ENCODE results near the gene CHSY1. TPM values are rescaled to one million over a fixed set of nuclear protein-coding genes. Genes with fewer than 3 reads are reported as not detected.
A peak's percentile ranks its signal among the peaks of the same experiment; 100 is the strongest.

Gene CHSY1, protein sequence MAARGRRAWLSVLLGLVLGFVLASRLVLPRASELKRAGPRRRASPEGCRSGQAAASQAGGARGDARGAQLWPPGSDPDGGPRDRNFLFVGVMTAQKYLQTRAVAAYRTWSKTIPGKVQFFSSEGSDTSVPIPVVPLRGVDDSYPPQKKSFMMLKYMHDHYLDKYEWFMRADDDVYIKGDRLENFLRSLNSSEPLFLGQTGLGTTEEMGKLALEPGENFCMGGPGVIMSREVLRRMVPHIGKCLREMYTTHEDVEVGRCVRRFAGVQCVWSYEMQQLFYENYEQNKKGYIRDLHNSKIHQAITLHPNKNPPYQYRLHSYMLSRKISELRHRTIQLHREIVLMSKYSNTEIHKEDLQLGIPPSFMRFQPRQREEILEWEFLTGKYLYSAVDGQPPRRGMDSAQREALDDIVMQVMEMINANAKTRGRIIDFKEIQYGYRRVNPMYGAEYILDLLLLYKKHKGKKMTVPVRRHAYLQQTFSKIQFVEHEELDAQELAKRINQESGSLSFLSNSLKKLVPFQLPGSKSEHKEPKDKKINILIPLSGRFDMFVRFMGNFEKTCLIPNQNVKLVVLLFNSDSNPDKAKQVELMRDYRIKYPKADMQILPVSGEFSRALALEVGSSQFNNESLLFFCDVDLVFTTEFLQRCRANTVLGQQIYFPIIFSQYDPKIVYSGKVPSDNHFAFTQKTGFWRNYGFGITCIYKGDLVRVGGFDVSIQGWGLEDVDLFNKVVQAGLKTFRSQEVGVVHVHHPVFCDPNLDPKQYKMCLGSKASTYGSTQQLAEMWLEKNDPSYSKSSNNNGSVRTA
- 10 to 100 TPM; 28.8 to 82.5 (median 38.7) TPM for total RNA-seq
- polyA plus RNA-seq: 10 to 100 TPM; 14.8 to 29.2 (median 18.5) TPM
- long read RNA-seq, donor 1, full-length matches to known transcripts: 27 of 45 reads
- long read RNA-seq, donor 1, partial matches to known transcripts: 18 of 45 reads
- long read RNA-seq, donor 1, other reads (novel, unspliced or antisense): 0 of 45 reads
- long read RNA-seq, donor 2, full-length matches to known transcripts: 16 of 29 reads
- long read RNA-seq, donor 2, partial matches to known transcripts: 13 of 29 reads
- long read RNA-seq, donor 2, other reads (novel, unspliced or antisense): 0 of 29 reads
- long read RNA-seq, donor 3, full-length matches to known transcripts: 22 of 53 reads
- long read RNA-seq, donor 3, partial matches to known transcripts: 31 of 53 reads
- long read RNA-seq, donor 3, other reads (novel, unspliced or antisense): 0 of 53 reads
- long read RNA-seq, donor 4, partial matches to known transcripts: 0 of 4 reads
- long read RNA-seq, donor 4, other reads (novel, unspliced or antisense): 4 of 4 reads
- long read RNA-seq, donor 5, full-length matches to known transcripts: 92 of 138 reads
- long read RNA-seq, donor 5, partial matches to known transcripts: 3 of 138 reads
- long read RNA-seq, donor 5, other reads (novel, unspliced or antisense): 43 of 138 reads
- long read RNA-seq, donor 6, partial matches to known transcripts: 1 of 3 reads
- long read RNA-seq, donor 6, other reads (novel, unspliced or antisense): 2 of 3 reads
- long read RNA-seq, donor 7, full-length matches to known transcripts: 15 of 25 reads
- long read RNA-seq, donor 7, partial matches to known transcripts: 10 of 25 reads
- long read RNA-seq, donor 7, other reads (novel, unspliced or antisense): 0 of 25 reads
- long read RNA-seq, donor 8, full-length matches to known transcripts: 55 of 211 reads
- long read RNA-seq, donor 8, partial matches to known transcripts: 156 of 211 reads
- long read RNA-seq, donor 8, other reads (novel, unspliced or antisense): 0 of 211 reads
- long read RNA-seq, donor 9, full-length matches to known transcripts: 10 of 34 reads
- long read RNA-seq, donor 9, partial matches to known transcripts: 19 of 34 reads
- long read RNA-seq, donor 9, other reads (novel, unspliced or antisense): 5 of 34 reads
- long read RNA-seq, donor 10, full-length matches to known transcripts: 8 of 8 reads
- long read RNA-seq, donor 10, partial matches to known transcripts: 0 of 8 reads
- long read RNA-seq, donor 10, other reads (novel, unspliced or antisense): 0 of 8 reads

DNA sequence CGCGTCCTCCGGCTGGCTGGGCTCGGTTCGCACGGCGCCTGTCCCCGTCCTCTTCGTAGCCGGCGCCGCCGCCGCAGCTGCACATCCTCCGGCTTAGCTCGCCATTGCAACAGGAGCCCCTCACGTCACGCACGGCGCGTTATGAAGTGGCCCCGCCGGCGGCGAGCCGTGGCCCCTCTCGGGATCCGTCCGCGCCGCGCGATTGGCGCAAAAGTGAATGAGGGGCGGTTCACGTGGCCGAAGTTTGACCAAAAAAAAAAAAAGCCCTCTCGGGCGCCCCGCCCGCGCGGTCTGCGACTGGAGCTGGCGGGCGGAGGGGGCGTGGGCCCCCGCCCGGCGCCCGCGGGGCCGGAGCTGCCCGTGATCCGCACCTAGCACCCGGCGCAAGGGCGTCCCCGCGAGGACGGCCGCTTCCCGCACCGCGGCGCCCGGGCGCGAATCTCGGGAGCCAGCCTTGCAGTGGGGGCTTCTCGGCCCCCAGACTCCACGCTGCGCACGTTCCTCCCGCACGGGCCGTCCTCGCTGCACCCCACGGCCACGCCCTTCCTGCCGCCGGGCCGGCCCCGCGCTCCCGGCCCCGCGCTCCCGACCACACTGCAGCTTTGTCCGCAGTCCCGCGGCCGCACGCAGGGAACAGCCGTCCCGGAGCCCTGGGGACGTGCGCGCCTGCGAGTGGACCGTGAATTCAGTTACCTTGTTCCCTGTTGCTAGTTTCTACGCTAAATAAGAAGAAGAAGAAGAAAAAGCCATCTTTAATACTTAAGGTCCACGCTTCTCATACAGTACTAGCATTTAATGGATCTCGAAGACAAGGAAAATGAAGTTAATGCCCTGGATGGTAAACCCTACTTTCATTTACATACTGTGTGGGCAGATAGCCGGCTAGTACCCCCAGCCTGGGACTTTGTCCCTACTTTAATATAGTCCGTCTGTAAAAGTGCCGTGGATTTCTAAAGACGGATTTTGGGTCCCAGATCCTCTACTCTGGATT lies at the start of gene CHSY1:
Gene CHSY1, minus strand, starts transcription at position 219 of the 991 bp plus-strand sequence. CDS start 592 bp downstream, outside the sequence.
- no peaks in the 10 kb centered on the region for H3K9me3 ChIP-seq (replicated peaks in 1 of 3)
- DNase-seq: peak; percentile 93 to 96 (median 94)
- H3K36me3 ChIP-seq (replicated peaks in 1 of 2): no peaks in the 10 kb centered on the region
- WGBS, 4 donors: 1 to 6% (median 1%) methylated on average over 13 to 108 of the region's 108 CpGs
- intact Hi-C loops (cut with DNase I): loop anchor here (10.0 kb wide), 2 partner anchors 67 to 127 kb away; no protein-coding TSS in a partner anchor
- H3K27ac ChIP-seq: peak within 1 kb of the TSS; percentile 67 to 99 (median 85)
- H3K4me1 ChIP-seq (replicated peaks in 1 of 2): peaks cover 4 to 45% of the 10 kb centered on the region in 2 donors
- TF ChIP-seq, protein P1, sequence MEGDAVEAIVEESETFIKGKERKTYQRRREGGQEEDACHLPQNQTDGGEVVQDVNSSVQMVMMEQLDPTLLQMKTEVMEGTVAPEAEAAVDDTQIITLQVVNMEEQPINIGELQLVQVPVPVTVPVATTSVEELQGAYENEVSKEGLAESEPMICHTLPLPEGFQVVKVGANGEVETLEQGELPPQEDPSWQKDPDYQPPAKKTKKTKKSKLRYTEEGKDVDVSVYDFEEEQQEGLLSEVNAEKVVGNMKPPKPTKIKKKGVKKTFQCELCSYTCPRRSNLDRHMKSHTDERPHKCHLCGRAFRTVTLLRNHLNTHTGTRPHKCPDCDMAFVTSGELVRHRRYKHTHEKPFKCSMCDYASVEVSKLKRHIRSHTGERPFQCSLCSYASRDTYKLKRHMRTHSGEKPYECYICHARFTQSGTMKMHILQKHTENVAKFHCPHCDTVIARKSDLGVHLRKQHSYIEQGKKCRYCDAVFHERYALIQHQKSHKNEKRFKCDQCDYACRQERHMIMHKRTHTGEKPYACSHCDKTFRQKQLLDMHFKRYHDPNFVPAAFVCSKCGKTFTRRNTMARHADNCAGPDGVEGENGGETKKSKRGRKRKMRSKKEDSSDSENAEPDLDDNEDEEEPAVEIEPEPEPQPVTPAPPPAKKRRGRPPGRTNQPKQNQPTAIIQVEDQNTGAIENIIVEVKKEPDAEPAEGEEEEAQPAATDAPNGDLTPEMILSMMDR (IDR thresholded peaks at IDR 0.05): peak in 3 of 6 experiments; percentile 5 to 16 (median 12)
- TF ChIP-seq POLR2A (IDR thresholded peaks at IDR 0.05): peak; percentile 87 to 92
- H3K27me3 ChIP-seq: no peaks in the 10 kb centered on the region
- peak within 1 kb of the TSS; percentile 11 to 96 (median 76) for H3K4me3 ChIP-seq

DNA sequence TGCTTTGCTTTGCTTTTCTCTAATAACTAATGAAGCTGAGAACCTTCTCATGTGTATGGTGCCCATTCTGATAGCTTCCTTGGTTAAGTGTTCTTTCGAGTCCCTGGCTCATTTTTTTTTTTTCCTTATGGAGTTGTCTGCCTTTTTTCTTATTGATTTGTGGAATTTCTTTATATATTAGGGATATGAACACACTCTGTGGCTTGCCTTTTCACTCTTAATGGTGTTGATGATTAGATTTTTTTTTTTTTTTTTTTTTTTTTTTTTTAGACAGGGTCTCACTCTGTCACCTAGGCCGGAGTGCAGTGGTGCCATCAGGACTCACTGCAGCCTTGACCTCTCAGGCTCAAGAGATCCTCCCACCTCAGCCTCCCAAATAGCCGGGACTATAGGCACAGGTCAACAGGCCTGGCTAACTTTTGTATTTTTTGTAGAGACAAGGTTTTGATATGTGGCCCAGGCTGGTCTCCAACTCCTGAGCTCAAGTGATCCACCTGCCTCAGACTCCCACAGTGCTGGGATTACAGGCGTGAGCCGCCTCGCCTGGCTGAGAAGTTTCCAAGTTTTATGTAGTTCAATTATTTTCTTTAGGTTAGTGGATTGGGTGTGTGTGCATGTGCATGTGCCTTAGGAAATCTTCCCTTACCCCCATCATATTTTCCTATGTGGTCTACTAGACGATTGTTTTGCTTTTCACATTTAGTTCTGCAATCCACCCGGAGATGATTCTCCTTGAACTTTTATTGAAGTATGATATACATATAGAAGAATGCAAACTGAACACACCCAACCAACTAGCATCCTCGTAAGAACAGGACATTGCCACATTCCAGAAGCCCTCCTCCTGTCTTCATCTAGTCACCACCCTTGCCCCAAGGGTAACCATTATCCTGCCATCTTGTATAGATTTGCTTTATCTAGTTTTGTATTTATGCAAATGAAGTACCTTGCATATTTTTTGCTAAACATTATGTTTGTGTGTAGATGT lies 44.9 kb upstream of the CHSY1 start:
- no peak overlapping the region for H3K4me3 ChIP-seq

More for the DNA sequence above, 44.9 kb upstream of the CHSY1 start:
- peaks cover 19 to 28% of the 10 kb centered on the region in 2 donors for H3K4me1 ChIP-seq (replicated peaks in 1 of 2)
- H3K27ac ChIP-seq: peak overlapping the region in 1 of 5 donors; percentile 92
- H3K27me3 ChIP-seq: no peaks in the 10 kb centered on the region
- H3K36me3 ChIP-seq (replicated peaks in 1 of 2): no peaks in the 10 kb centered on the region
- DNase-seq: no peak
- H3K9me3 ChIP-seq (replicated peaks in 1 of 3): no peaks in the 10 kb centered on the region
- intact Hi-C loops (cut with DNase I): loop anchor here in 1 of 2 donors (5.0 kb wide), 1 partner anchor 346 kb away; no protein-coding TSS in a partner anchor
- TF ChIP-seq, protein P1 (IDR thresholded peaks at IDR 0.05): no peak
- TF ChIP-seq POLR2A (IDR thresholded peaks at IDR 0.05): no peak
- 75 to 84% (median 82%) methylated on average over 8 to 9 of the region's 9 CpGs for WGBS, 4 donors
